CD4-positive, alpha-beta T cell treated with Interleukin-15 for 4 hours (primary cell): ENCODE measurements around the gene VGF.
"Not testable (repeated sequence)": the region's sequence is repeated elsewhere in the genome, so short reads cannot be mapped to it uniquely, and the experiment has no call there.

Experiments used
- DNase-seq: peaks from one replicate; pipeline ENCODE4 v3.0.0-alpha.2; 2020; ENCODE audit warnings: low spot score

VGF gene

GRCh38 chr7:101134399-101134980 lies 30.9 kb downstream of the VGF start:
- DNase-seq, result no peak

DNA sequence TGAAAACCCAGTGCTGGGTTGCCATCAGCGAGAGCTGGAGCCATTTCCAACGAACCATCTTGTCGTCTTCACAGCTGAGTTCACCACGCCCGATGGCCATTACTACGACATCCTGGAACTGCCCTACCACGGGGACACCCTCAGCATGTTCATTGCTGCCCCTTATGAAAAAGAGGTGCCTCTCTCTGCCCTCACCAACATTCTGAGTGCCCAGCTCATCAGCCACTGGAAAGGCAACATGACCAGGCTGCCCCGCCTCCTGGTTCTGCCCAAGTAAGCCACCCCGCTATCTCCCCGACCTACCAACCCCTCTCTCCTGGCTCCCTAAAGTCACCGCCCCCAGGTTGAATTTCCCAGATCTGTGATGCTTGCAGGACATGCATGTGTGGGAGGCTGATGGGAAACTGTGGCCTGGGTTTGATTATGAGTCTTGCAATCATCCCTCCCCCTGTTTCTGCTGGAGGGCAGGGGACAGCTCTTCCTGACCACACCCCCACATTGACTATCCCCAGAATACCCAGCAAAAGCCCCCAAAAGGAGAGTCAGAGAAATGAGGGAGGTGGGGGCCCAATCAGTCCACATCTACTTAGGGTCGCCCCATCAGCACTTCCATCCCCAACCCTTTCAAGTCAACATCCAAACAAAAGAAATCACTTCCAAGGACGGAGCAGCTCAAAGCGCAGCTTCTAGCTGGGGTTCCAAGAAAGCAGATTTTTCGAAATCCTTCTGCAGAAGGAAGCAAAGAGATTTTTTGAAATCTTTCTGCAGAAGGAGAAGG lies 31.6 kb downstream of the VGF start:
- DNase-seq, result no peak

DNA sequence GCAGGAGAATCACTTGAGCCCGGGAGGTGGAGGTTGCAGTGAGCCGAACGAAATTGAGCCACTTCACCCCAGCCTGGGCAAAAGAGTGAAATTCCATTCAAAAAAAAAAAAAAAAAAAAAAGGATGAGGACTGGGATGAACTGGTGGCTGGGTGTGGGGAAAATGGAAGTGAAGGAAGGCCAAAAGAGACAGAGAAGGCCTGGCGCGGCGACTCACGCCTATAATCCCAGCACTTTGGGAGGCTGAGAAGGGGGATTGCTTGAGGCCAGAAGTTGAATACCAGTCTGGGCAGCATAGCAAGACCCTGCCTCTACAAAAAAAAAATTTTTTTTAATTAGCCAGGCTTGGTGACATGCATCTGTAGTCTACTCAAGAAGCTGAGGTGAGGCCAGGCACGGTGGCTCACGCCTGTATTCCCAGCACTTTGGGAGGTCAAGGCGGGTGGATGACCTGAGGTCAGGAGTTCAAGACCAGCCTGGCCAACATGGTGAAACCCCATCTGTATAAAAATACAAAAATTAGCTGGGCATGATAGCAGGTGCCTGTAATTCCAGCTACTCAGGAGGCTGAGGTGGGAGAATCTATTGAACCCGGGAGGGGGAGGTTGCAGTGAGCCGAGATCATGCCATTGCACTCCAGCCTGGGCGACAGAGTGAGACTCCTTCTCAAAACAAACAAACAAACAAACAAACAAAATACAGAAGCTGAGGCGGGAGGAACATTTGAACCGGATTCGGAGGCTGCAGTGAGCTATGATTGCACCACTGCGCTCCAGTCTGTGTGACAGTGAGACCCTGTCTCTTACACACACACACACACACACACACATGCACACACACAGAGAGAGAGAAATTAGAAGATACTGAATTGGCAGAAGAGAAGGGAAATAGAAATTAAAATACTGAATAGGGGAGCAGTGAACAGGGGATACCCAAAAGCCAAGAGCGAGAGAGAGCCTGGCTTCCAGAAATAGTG lies 32.5 kb downstream of the VGF start:
- DNase-seq, result not testable (repeated sequence)

- no peak for DNase-seq
Observed at GRCh38 chr7:101129603-101130117, 35.7 kb downstream of the VGF start.

- DNase-seq, result no peak
Observed at GRCh38 chr7:101128040-101128834, 37.1 kb downstream of the VGF start.

GRCh38 chr7:101127460-101128039 lies 37.8 kb downstream of the VGF start:
- DNase-seq, result no peak

DNA sequence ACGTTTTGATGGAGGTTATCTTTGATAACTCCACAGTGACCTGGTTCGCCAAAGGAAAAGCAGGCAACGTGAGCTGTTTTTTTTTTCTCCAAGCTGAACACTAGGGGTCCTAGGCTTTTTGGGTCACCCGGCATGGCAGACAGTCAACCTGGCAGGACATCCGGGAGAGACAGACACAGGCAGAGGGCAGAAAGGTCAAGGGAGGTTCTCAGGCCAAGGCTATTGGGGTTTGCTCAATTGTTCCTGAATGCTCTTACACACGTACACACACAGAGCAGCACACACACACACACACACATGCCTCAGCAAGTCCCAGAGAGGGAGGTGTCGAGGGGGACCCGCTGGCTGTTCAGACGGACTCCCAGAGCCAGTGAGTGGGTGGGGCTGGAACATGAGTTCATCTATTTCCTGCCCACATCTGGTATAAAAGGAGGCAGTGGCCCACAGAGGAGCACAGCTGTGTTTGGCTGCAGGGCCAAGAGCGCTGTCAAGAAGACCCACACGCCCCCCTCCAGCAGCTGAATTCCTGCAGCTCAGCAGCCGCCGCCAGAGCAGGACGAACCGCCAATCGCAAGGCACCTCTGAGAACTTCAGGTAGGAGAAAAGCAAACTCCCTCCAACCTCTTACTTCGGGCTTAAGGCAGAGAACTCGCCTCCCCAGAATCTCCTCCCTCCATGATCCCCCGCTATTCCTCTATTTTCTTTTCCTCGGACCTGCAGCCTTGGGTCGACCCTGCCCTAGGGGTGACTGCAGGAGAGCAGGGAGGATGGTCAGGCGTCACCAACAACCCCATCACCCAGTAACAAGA lies 38.5 kb downstream of the VGF start, which contains the start of gene SERPINE1:
TSS of gene SERPINE1 (plus strand) at position 454 of the 809 bp plus-strand sequence. CDS start 1,290 bp downstream, outside the sequence.
- DNase-seq, result peak; percentile 71

DNA sequence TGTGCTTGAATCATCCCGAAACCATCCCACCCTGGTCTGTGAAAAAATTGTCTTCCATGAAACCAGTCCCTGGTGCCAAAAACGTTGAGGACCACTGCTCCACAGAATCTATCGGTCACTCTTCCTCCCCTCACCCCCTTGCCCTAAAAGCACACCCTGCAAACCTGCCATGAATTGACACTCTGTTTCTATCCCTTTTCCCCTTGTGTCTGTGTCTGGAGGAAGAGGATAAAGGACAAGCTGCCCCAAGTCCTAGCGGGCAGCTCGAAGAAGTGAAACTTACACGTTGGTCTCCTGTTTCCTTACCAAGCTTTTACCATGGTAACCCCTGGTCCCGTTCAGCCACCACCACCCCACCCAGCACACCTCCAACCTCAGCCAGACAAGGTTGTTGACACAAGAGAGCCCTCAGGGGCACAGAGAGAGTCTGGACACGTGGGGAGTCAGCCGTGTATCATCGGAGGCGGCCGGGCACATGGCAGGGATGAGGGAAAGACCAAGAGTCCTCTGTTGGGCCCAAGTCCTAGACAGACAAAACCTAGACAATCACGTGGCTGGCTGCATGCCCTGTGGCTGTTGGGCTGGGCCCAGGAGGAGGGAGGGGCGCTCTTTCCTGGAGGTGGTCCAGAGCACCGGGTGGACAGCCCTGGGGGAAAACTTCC lies 39.2 kb downstream of the VGF start:
- no peak for DNase-seq

DNA sequence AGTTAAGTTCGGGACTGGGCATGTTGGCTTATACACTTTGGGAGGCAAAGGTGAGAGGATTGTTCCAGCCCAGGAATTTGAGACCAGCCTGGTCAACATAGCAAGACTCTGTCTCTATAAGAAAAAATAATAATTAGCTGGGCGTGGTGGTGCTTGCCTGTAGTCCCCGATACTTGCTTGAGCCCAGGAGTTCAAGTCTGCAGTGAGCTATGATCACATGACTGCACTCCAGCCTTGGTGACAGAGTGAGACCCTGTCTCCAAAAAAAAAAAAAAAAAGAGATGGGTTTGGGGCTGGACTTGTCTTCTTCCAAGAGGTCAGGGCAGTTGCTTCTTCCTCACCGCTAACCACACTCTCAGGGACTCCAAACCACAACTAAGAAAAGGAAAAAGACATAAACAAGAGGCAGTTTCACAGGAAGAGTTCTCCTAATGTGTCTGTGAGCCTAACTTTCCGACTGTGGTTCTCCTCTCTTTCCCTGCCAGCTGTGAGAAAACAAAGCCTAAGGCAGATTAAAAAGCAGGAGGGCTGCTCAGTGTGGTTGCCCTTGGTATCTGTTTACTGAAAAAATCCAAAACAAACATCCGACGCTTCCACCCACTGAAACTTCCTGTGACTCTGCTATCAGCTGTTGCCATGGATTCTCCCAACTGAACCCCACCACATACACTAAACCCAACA lies 40.9 kb downstream of the VGF start:
- DNase-seq, result no peak

DNA sequence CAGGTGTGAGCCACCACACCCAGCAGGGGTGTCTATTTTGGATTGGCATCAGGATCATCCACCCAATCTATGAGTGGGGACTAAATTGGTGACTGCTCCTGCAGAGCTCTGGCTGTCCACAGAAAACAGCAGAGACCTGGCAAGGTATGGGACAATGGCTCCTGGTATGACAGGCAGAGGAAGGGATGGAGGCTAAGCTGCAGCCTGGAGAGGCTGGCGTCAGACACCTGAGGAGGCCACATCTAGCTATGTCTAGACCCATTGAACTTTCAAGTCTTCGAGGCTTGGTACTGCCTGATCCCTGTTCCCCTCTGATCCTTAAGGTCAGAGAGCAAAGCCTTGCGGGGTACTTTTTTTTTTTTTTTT lies 41.7 kb downstream of the VGF start:
- no peak for DNase-seq

DNA sequence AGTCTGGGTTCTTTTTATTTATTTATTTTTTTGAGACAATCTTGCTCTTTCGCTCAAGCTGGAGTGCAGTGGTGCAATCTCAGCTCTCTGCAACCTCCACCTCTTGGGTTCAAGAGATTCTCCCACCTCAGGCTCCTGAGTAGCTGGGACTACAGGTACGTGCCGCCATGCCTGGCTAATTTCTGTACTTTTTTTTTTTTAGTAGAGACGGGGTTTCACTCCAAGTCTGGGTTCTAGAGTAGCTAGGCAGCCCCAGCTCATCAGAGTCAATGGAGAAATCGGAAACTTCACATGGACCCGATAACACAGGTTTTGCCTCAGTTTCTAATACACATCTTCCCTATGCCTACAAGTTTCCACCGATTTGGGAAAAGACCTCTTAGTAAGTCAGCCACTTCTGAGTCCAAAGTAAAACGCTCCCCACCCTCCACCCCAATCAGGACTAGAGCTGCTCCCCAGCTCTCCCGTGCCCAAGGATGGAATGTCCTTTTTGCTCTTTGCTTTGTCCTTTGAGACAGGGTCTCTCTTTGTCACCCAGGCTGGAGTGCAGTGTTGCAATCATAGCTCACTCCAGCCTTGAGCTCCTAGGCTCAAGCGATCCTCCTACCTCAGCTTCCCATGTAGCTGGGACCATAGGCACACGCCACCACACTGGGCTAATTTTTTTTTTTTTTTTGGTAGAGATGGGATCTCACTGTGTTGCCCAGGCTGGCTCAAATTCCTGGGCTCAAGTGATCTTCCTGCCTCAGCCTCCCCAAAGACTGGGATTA lies 42.3 kb downstream of the VGF start:
- DNase-seq, result no peak

GRCh38 chr7:101121991-101122932 lies 43.1 kb downstream of the VGF start:
- no peak for DNase-seq

GRCh38 chr7:101121631-101121990 lies 43.8 kb downstream of the VGF start:
- DNase-seq, result not testable (repeated sequence)

GRCh38 chr7:101120315-101120714 lies 45.1 kb downstream of the VGF start:
- DNase-seq, result no peak

DNA sequence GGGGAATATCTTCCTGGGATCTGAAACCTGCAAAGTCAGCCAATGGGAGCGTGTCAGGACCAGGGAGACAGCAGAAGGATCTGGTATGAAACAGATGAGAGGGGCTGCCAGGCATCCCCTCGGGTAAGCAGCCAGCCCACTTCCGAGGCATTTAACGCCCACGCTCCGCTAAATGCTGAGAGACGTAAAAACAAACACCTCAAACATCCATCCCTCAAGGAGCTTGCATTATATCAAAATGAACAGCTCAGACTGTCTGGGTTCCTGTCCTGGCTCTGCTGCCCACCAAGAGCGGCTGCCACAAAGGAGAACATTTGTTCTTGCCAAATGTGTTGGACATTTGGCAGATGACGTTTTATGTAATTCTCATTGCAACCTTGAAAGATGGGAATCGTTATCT lies 45.5 kb downstream of the VGF start:
- DNase-seq, result no peak

DNA sequence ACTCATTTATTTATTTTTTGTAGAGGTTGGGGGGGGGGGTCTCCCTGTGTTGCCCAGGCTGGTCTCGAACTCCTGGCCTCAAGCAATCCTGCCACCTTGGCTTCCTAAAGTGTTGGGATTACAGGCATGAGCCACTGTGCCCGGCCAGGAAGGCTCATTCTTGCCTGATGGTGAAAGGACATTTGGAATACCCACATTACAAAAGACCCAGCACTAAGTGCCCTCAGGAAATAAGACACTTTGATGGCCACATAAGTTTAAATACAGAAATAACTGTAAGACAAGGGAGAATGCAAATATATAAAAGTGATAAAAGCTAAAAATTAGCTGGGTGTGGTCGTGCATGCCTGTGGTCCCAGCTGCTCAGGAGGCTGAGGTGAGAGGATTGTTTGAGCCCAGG lies 46.5 kb downstream of the VGF start:
- DNase-seq, result no peak

DNA sequence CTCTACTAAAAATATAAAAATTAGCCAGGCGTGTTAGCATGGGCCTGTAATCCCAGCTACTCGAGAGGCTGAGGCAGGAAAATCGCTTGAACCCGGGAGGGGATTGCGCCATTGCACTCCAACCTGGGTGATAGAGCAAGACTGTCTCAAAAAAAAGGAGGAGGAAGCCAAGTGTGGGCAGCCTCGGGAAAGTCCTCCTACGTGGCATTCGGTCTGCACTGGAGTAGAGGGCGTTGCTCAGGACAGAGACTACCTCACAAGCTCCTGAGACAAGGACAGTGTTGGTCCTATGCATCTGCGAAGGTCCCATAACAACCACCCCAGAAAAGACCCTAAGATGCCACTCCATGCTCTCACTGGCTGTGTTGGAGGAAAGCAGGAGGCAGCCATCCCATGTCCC lies 48.5 kb downstream of the VGF start:
- no peak for DNase-seq
